ENCODE measurements around the gene HIPK2.

DNA sequence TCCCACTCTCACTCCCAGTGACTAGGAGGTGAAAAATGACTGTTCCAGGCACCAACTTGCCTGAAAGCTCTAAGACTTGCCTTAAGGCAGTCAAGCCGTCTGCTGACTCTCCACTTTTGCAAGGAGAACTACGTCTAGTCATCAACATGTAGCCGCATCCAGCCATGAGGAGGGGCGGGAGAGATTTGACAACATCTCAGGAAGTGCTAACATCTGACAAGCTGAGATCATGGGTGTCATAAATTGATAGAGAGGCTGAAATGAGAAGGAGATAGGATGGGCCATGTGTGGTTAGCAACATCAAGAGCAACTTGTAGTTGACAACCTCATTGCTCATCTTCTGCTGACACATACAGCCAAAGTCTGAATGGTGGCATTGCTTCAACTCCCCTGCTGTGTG is 42.3 kb upstream of the HIPK2 start:
- no peak for TF ChIP-seq CTCF (optimal IDR thresholded peaks at IDR 0.05 in 1 of 3, IDR thresholded peaks at IDR 0.05 in 1 of 3, conservative IDR thresholded peaks at IDR 0.05 in 1 of 3; ENCODE audit: extremely low read depth in 1 of 3, insufficient read depth in 2 of 3, low read length in 3 of 3)
- TF ChIP-seq EZH2 (IDR thresholded peaks at IDR 0.05; ENCODE audit: low read length): no peak
